KOPT-K1 (cell line): ENCODE data around the gene CLBA1.

Experiments used
- H3K27ac ChIP-seq: fragments of 200-600 bp; sonication (generic); 2 replicates; pipeline ENCODE4 v1.5.1; 2016; ENCODE audit warnings: antibody characterized with exemption, mild to moderate bottlenecking, low read depth, low read length; ENCODE audit not compliant: poor library complexity, severe bottlenecking
- H3K36me3 ChIP-seq: fragments of 200-600 bp; sonication (generic); 2 replicates; pipeline ENCODE4 v1.5.1; 2017; ENCODE audit warnings: antibody characterized with exemption, mild to moderate bottlenecking, low read length, moderate library complexity; ENCODE audit not compliant: insufficient read depth
- H3K9me3 ChIP-seq: fragments of 200-600 bp; sonication (generic); 2 replicates; pipeline ENCODE4 v1.5.1; 2017; ENCODE audit warnings: antibody characterized with exemption, low read length, mild to moderate bottlenecking; ENCODE audit not compliant: insufficient read depth, poor library complexity, severe bottlenecking

The CLBA1 gene

DNA sequence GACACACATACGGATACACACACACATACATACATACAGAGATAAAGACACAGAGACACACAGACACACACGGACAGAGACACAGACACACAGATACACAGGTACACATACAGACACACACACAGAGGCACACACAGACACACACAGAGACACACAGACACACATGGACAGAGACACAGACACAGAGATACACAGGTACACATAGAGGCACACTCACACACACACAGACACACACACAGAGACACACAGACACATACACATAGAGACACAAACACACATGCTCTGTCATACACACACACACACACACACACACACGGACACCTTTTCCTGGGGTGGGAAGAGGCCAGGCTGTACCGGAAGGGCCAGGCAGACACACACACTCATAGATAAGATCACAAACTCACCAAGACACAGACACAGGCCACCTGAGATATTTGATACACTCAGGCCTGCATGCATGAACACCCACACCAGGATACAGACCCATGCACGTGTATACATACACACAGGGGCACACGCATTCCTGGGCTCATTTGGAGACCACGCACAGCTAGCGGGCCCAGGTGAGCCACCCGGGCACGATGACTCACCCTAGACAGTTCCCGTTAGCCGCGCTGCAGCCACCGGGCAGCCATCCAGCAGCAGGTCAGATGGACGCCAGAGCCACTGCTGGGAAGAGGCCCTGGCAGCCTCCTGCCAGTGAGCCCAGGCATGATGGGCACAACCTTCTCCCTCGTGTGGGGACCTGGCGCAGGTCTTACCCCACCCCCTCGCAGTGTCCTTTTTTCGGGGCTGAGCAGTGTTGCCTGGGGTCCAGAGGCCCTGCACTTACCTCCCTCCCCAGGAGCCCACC, 5.6 kb upstream of the CLBA1 start:
- Histone ChIP-seq H3K27ac (no peak overlapping the region), H3K9me3 (no peaks in the 10 kb centered on the region), H3K36me3 (no peaks in the 10 kb centered on the region)

DNA sequence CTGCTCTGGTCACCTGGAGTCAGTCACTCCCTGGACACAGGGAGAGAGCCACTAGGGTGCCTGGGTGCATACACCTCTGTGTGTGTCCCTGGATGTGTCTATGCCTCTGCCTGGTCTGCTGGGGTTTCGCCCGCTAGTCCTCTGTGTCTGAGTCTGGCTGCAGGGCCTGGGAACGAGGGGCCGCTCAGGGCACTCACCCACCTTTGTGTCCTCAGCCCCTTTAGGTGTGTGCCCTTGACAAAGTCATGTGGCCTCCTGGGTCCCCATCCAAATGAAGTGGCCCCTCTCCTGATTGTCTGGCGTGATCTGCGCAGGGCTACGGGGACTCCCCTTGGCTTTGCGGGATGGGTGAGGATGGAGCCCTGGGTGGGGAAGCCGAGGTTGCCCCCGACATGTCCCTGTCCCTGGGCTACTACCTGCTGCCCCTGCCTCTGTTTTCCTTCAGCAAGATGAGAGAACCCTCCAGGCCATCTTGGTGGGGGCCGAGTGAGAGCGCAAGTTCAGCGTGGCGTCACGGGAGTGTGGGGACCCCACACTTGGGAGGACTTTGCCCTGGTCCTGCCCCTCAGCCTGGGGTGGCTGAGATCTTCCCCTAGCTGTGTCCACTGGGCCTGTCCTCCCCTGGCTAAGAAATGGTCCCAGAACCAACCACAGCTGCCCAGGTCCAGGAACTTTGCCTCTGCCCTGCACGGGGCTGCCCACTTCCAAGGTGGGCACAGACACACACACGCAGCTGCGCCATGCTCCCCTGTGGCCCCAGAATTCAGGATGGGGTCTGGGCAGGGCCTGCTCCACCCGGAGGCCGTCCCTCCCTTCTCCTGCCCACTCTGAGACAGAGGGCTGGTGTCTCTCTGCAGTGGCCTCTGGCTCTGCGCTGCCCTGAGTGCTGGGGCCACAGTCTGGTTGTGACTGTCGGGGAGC, 4.7 kb upstream of the CLBA1 start:
- H3K36me3 ChIP-seq = no peaks in the 10 kb centered on the region
- no peaks in the 10 kb centered on the region for H3K9me3 ChIP-seq
- no peak overlapping the region for H3K27ac ChIP-seq

DNA sequence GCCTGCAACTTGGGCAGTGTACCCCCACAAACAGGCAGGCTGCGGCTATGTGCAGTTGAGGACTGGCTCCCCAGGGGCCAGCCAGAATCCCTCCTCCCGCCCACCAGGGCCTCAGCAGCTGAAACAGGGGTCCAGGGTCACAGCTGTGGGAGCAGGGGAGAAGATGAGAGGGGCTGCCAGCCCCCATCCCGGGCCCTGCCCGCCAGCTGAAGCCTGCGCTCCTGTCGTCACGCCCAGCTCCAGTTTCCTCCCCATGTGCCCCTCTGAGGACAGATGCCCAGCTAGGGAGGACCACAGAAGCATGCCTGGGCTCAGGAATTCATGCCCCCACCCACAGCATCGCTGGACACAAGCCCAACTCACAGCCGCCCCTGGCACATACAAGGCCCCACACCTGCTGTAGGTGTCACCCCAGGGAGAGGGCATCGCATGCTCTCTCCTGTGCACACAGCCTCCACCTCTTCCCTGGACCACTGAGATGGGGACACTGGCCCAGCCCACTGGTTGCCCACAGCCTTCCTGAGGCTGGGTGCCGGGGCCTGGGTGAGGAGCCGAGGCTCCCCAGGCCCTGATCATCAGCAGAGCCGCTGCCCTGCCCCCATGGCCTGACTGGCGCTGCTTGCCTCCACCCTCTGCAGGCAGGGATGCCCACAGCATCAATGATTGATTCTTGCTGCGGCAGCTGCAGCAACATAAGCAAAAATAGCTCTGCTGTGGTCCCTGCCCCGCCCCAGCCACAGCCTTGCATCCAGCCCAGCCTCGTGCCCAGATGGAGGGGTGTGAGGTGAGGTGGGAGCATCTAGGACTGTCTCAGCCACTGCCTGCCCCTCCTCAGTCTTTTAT, 3.7 kb upstream of the CLBA1 start:
- Histone ChIP-seq H3K36me3 (no peaks in the 10 kb centered on the region), H3K27ac (no peak overlapping the region), H3K9me3 (no peaks in the 10 kb centered on the region)

DNA sequence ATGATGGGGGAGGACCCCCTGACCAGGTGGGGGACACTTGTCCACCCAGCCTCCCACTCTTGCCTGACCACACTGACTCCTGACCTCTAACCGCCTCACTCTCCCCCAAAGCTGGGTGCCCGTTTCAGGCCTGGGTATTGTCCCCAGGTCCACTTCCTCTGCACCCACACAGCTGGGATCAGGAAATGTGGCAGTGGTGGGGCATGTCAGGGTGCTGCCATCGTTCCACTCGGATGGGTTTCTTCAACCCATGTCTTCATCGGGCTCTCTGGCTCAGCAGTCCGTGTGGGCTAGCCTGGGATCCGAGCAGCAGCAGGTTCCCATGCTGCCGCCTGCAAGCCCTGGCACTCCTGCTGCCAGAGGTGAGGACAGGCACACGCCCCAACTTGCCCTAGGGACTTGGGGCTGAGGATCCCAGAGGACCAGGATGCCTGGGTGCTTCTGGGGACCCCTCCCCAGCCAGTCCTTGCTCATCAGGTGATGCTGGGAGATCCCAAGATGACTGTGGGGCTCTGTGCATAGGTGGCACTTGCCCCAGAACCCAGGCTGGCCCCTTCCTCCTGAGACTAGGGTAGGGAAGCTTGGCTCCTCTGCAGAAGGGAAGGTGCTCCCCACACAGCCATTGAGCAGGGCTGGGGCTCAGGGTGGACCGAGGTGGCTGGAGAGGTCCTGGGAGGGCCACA, 2.9 kb upstream of the CLBA1 start:
- Histone ChIP-seq H3K36me3 (no peaks in the 10 kb centered on the region), H3K27ac (no peak overlapping the region), H3K9me3 (no peaks in the 10 kb centered on the region)

DNA sequence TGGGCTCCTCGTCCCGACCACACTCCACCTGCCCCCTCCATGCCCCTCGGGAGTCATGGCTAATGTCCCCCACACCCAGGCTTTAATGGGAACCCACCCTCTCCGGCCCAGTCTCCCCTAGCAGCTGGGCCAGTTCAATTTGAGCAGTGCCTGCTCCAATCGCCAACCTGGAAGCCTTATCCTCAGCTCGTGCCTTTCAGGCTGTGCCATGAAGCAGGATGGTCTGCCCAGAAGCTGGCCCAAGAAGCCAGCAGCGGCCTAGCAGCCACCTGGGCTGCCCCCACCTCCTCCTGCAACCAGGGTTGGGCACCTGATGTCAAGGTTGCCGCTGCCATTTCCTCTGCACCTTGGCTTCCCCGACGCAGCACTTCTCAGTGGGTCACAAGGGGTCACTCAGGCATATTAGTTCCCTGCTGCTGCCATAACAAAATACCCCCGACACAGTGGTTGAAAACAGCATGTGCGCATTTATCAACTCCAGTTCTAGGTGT, 2.3 kb upstream of the CLBA1 start:
- H3K36me3 ChIP-seq = no peaks in the 10 kb centered on the region
- H3K9me3 ChIP-seq = no peaks in the 10 kb centered on the region
- H3K27ac ChIP-seq = no peak overlapping the region

DNA sequence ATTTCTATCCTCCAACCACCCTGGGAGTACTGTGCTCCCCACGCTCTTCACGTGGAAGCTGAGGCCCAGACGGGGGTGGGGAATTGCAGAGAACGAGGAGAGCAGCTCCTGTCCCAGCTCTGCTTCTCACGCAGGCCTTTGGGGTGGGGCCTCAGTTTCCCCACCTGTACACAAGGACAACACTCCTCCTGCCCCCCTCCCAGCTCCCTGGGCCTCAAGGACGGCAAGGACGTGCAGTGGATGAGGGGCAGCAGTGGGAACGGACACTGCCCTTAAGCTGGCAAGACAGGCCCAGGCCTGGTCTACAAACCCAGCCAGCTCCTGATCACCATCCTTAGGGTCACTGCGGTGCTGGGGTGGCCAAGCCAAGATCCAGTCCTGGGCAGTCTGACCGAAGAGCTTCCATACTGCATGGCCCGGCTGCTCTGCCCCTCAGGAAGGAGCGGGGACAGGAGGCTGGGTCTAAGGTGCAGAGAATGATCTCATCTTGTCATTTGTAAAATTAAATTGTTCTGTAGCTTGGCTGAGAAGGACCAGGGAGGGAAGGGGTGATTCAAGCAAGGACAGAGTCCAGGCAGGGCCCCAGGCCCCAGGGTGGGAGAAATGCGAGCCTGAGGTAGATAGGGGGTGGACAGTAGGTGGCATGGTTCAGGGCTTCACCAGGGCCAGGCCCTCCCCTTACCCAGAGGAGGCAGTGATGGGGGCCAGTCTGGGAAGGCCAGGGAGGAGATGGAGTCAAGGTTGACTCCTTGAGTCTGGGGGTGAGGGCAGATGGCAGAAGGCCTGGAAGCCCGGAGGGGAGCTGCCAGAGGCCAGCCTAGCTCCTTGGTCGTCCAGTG, 1.3 kb upstream of the CLBA1 start:
- no peaks in the 10 kb centered on the region for H3K36me3 ChIP-seq
- no peak overlapping the region for H3K27ac ChIP-seq
- no peaks in the 10 kb centered on the region for H3K9me3 ChIP-seq

DNA sequence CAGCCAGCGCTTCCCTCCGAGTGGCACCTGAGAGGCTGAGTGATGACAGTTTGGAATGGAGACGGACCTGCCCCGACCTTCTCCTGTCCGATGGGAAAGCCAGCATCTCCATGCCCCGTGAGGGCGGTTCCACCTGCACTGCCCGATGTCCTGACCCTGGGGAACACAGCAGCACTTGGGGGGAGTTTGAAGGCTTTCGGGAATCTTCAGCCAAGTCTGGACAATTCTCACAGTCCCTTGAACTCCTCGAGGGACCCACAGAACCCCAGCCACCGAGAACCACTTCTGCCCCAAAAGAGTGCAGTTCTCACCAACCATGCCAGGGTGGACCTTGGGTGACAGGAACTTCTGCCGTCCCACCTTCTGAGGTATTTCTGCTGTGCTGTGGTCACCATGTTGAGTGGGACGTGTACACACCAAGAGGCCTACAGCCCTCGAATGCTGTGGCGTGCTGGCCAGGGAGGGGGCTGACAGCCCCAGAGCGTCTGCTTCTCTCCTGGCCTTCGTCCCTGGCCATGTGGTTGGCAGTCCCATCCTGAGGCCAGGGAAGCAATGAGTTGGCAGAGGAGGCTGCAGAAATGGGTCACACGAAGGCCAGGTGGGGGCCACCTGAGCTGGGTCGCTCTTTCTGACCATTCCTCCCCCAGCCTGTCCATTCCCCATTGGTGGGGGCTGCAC, 1.0 kb downstream of the CLBA1 start:
- Histone ChIP-seq H3K36me3 (no peaks in the 10 kb centered on the region), H3K27ac (no peak overlapping the region), H3K9me3 (no peaks in the 10 kb centered on the region)

DNA sequence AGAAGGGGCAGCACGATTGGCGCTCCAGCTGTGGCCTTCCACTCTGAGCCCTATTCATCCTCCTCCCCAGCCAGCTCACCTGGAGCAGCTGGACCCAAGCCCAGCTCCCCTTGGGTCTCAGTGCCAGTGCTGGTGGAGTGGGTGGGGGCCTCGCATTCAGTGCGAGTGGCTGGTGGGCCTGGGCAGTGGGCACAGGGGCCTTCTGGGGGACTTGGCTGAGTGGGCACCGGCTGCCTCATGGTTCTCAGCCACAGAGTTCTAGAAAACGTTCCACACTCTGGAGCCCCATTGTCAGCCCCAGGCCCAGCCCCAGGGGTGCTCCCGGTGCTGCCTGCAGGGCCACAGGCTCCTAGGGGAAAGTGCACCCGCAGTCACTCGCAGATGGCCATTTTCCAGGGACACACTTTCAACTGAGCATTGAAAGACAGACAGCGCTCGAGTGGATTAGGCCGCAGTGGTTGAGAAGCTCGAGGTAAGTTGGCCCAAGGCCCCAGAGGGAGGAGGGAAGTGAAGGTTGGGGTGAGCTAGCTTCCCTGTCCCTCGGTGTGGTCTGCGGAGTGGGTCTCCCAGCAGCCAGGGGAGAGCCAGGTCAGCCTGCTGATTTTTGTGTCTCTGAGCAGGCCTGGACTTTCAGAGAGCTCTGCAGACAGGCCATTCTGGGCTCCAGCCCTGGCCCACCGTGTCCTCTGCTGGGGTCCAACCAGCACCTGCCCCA, 3.8 kb downstream of the CLBA1 start:
- H3K9me3 ChIP-seq = no peaks in the 10 kb centered on the region
- no peak overlapping the region for H3K27ac ChIP-seq
- H3K36me3 ChIP-seq = no peaks in the 10 kb centered on the region

DNA sequence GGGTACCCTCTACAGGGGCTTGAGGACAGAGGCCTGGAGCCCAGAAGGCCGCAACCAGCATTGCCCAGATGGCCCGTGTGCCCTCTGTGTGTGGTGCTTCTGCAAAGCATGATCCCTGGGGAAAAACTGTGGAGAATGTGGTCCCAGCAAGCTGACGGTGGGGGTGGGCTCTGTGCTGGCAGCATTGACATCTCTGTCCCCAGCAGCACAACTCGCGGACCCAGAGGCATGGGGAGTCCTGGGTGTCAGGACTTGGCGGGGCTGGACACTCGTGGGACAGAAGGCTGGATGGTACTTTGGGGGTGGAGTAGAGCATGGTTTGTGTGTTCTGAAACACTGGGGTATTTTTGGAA, 4.3 kb downstream of the CLBA1 start:
- Histone ChIP-seq H3K9me3 (no peaks in the 10 kb centered on the region), H3K27ac (no peak overlapping the region), H3K36me3 (no peaks in the 10 kb centered on the region)

DNA sequence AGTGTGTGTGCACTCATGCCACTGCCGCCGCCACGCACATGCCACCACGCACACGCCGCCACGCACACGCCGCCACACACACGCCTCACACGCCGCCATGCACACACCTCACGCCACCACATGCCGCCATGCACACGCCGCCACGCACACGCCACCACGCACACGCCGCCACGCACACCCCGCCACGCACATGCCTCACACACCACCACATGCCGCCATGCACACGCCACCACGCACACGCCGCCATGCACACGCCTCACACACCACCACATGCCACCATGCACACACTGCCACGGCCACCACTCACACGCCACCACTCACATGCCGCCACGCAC, 6.3 kb downstream of the CLBA1 start:
- no peaks in the 10 kb centered on the region for H3K9me3 ChIP-seq
- no peaks in the 10 kb centered on the region for H3K36me3 ChIP-seq
- H3K27ac ChIP-seq = no peak overlapping the region

DNA sequence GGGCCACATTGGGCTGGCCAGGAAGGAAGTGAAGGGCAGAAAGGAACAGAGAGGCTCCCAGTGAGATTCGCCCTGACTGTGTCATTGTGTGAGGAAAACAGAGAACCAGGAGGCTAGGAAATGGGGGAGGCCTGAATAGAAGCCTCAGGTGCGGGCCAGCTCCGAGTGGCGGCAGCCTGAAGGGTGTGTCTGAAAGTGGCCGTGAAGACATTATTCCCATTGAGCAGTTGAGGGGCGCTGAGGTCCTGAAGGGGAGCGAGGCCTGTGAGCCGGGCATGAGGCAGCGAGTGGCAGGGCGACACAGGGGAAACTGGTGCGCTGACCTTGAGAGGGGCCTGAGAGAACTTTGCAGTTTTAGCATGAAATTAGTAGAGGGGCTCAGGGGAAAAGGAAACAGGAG, 6.9 kb downstream of the CLBA1 start:
- H3K27ac ChIP-seq = no peak overlapping the region
- no peaks in the 10 kb centered on the region for H3K9me3 ChIP-seq
- H3K36me3 ChIP-seq = no peaks in the 10 kb centered on the region

DNA sequence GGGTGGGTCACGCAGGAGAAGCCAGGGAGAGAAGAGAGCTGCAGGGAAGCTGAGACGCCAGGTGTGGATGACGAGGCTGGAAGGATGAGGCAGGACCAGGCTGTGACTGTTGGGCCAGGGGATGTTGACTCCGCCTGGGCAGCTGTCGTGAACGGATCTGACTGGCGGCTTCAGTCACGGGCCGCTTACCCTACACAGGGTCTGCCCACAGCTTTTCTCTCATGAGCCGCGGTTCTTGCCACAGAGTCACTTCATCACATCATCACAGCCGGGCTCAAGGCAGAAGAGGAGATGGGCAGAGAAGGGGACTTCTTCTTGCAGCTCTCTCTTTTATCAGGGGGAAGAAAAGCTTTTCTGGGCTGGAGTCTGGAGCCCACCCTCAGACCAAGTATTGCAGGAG, 7.7 kb downstream of the CLBA1 start:
- Histone ChIP-seq H3K27ac (no peak overlapping the region), H3K9me3 (no peaks in the 10 kb centered on the region), H3K36me3 (no peaks in the 10 kb centered on the region)
